Hematopoietic multipotent progenitor cell treated with erythropoietin and hydrocortisone succinate and interleukin-3 and kit ligand, for 15 days (in vitro differentiated cells): Measurements from ENCODE around the gene USP37.

Source experiments
- DNase-seq: peaks from one replicate; pipeline ENCODE4 v3.0.0-alpha.2; 2015; ENCODE audit warnings: low spot score

The USP37 gene

DNA sequence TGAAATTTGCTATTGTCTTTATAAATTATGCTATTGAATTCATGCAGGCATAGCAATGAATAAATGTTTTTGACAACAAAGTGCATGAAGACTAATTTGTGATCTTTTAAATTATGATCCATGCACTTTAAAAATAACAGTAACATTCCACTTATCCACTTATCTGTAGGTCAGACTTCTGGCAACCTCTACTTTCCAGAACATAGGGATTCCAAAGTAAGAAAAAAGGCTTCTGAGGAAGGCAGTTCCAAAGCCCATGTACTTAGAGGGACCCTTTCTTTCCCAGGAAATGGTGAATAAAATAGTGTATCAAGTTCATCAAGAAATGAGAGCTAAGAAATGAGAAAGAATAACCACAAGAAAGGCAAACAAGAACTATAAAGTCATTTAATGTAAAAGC, 90.9 kb downstream of the USP37 start:
- no peak for DNase-seq

DNA sequence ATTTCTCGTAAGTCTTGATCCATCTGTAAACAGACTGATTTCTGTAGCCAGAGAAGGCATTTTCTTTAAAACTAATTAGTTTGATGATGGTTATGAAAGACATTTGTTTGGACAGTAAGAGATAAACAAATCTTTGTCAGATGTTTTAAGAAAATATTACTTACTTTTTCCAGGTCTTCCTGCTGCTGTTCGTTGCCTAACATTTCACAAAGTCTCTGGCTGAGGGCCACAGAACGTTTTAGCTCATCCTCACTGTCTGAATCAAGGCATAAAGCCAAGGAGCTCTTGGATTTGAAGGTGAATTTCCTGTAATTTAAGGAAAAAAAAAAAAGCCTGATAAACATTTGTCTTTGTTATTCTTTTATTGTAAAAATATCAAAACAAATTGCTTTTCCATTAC, 91.5 kb downstream of the USP37 start:
- no peak for DNase-seq

DNA sequence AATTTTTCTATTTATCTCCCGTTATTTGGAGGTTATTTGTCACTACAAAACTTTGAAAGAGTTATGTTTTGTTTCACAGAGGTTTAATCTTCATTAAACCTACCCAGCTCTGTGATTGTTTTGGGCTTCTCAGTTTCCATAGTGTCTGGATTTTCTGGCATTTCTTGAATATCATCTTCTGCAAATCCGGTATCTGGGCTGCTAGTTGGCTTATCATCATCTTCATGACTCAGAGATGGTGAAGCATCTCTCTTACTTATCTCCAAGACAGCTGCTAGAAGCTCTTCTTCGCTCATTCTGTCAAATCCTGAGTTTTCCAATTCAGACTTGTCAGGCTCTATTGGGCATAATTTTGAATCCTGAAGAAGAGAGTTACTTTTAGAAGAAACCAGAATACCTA, 93.6 kb downstream of the USP37 start:
- no peak for DNase-seq

GRCh38 chr2:218472988-218473387, 95.2 kb downstream of the USP37 start:
- no peak for DNase-seq

DNA sequence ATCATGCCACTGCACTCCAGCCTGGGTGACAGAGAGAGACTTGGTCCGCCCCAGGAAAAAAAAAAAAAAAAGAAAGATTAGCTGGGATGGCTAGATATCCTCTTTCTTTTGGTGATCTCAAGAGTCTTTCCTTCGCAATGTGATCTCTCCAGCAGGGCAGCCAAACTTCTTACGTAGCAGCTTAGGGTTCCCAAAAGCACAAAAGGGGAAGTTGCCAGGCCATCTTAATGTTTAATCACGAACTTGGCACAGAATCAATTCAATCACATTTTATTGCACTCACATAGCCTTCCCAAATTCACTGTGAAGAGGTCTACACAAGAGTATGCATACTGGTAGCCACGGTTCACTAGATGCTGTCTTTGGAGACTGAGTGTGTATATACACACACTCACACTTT, 96.2 kb downstream of the USP37 start:
- no peak for DNase-seq

- DNase-seq = no peak
These were observed 97.1 kb downstream of the USP37 start for GRCh38 chr2:218471036-218471435.

DNA sequence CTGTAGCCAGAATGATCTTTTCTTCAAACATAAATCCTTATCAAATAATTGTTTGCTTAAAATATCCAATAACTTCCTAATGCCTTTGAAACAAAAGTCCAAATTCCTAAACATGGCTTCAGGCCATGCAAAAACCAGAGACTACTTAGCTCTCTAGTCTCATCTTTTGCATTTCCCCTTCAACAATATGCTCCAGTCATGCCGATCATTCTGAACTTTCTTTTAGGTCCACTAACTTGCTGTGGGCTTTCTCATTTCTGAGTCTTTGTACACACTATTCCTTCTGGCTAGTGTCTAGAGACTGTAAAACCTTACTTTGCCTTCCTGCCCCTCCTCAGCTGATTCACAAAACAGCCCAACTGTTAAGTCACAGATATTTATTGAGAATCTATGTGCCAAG, 97.7 kb downstream of the USP37 start:
- DNase-seq = no peak

- peak; percentile 73 for DNase-seq
These were observed 102.0 kb downstream of the USP37 start for GRCh38 chr2:218465987-218466633.

DNA sequence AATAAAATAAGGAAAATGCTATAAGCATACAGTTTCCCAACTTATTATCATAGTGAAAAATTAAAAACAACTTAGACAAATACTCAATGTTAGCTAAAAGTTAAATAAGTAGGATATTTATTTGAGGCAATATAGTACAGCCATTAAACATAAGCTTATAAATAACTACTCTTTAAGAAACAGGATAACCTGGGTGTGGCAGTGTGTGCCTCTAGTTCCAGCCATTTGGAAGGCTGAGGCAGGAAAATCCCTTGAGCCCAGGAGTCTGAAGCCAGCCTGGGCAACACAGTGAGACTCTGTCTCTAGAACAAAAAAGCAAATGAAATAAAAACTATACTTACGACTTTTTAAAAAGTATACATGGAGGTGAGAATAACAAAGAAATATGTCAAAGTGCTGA, 109.6 kb downstream of the USP37 start:
- DNase-seq = no peak

DNA sequence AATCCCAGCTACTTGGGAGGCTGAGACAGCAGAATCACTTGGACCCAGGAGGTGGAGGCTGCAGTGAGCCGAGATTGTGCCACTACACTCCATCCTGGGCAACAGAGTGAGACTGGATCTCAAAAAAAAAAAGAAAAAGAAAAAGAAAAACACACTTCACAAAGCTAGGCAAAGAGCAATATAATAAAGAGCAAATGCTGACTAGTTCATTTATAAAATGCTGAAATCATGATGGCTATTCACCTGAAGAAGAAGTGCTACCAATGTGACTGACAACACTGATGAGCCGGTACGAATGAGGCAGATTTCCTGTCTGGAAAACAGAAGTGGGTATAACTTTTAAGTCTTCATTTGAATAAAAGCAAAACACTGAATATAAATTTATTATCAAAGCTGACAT, 111.3 kb downstream of the USP37 start:
- DNase-seq = no peak

DNA sequence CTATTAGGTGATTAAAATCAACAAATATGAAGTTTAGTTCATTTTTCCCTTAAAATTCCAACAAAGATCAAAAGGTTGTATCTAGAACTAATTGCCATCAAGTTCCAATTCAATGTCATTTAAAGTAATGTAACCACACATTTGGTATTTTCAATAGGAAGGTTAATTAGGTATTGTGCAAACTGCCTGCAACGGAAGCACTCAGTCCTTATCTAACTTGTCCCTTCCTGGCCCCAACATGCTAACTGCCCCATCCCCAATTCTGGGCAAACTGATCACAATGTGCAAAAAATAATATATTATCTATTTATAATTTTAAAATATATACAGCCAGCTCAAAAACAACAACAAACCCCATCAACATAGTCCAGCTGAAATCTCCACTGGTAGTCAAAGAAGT, 116.1 kb downstream of the USP37 start:
- DNase-seq = no peak

DNA sequence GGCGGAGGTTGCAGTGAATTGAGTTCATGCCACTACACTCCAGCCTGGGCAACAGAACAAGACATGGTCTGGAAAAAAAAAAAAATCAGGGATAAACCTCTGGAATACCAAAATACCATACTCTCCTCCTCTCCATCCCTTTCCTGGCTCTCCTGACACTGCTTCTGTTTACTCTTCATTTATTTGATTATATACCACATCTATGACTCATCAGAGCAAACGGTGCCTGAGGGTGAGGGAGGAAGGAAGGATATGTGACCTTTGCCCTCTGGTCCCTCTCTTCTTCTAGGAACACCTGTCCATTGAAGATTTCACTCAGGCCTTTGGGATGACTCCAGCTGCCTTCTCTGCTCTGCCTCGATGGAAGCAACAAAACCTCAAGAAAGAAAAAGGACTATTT, 119.2 kb downstream of the USP37 start:
- no peak for DNase-seq

DNA sequence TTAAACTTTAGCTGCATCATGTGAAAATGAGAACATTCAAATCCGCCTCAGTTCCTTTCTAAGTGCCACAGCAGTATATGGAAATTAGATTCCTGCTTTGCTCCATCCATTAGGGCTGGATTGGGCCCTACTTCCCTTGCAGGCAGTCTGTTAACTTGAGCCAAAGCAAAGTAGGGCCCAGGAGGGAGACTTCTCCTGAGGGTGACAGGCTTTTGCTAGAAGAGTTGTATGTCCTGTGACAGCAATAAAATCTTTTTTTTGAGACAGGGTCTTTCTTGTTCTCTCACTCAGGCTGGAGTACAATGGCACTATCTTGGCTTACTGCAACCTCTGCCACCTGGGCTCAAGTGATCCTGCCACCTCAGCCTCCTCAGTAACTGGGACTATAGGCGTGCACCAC, 121.1 kb downstream of the USP37 start:
- no peak for DNase-seq

DNA sequence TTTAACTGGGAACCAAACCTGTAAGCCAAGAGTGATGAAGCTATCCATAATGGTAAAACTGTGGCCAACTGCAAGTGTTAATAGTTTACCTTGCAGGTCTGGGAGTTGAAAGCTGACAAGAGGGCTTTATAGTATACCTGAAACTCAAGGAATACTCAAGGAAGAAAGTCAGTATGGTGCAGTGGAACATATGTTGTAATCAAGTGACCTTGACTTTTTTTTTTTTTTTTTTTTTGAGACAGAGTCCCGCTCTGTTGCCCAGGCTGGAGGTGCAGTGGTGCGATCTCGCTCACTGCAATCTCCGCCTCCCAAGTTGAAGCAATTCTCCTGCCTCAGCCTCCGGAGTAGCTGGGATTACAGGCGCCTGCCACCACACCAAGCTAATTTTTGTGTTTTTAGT, 121.6 kb downstream of the USP37 start:
- no peak for DNase-seq

- no peak for DNase-seq
These were observed 122.5 kb downstream of the USP37 start for GRCh38 chr2:218445602-218446001.

DNA sequence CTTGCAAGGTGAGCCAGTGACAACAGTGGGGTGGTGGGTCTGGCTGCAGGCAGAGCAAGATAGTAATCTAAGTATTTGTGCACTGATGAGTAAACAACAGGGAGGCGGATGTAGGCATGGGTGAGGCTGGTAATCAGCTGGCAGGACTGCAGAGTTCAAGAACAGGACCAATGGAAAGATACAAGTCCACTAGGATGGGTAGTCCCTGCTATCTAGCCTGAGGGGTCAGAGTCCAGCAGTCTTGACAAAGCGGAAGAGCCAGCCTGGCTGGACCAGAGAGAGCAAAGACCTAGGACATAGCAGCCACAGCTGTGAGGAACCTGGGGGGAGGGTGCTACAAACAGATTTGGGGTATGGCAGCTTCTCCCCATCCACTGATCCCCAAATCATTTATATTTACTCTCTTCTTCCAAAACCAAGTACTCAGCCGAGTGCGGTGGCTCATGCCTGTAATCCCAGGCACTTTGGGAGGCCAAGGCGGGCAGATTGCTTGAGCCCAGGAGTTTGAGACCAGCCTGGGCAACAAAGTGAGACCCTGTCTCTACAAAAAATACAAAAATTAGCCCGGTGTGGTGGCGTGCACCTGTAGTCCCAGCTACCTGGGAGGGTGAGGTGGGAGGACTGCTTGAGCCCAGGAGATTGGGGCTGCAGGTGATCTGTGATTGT, 123.3 kb downstream of the USP37 start:
- DNase-seq = no peak

DNA sequence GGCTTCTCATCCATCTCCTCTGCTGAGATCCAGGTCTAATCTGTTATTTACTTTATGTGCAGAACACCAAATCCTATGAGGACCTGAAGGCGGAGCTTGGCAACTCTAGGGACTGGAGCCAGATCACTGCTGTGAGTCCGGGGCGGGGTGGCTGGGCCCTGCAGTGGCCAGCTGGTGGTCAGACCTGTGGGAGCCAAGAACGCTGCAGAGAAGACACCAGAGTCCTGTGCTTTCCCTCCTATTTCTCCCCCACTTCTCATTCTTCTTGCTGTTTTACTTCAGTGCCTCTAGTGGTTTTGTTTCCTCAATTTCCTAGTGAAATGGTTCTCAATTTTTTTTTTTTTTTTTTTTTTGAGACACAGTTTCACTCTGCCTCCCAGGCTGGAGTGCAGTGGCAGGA, 129.6 kb downstream of the USP37 start:
- no peak for DNase-seq

DNA sequence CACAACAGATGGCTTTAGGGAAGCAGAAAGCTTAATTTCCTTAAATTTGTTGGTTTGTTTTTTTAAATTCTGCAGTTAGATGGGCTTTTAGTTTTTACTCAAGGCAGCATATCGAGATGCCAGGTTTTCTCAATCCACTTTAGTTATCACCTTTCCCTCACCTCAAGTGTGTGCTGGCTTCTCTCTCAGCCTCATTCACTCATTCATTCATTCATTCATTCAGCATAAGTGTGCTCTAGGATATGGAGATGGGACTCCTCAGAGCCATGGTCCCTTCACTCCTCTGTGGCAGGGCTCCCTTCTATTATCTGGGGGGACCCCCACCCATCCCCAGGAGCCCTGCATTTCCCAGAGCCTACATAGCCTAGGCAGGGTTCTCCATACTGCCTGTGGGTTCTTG, 130.2 kb downstream of the USP37 start:
- DNase-seq = no peak

GRCh38 chr2:218436992-218437391, 131.2 kb downstream of the USP37 start:
- DNase-seq = no peak

DNA sequence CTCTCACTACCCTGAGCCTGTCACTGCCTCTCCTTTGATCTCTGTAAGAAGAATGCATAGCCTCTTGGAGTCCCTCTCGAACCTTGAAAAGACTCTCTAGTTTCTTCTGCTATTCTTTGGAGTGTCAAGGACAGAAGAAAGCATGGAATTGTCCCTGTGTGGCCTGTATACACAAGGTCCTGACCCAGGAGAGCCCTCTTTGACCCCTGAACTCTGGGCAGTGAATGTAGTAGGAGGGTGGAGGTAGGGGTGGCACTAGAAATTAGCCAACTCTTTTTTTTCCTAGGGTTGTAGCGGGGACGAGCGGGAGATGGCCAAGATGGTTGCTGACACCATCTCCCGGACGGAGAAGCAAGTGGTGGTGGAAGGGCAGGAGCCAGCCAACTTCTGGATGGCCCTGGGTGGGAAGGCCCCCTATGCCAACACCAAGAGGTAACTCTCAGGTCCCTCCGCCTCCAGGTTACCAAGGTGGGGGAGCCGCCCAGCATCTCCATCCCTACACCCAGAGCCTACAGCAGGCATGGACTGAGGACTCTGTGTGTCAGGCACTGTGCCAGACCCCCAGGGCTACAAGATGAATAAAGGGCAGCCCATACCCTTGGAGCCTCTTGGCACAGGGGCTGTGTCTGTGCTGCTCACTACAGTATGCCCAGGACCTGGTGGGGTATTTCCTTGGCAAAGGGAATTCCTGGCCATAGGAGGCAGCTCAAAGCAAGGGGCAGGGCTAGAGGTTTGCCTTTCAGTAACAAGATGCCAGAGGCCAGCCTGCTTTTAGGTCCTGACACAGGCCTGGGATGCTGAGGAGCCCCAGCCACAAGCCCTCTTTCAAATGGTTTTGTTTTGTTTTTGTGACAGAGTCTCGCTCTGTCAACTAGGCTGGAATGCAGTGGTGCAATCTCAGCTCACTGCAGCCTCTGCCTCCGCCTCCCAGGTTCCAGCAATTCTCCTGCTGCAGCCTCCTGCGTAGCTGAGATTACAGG, 132.9 kb downstream of the USP37 start:
- no peak for DNase-seq

DNA sequence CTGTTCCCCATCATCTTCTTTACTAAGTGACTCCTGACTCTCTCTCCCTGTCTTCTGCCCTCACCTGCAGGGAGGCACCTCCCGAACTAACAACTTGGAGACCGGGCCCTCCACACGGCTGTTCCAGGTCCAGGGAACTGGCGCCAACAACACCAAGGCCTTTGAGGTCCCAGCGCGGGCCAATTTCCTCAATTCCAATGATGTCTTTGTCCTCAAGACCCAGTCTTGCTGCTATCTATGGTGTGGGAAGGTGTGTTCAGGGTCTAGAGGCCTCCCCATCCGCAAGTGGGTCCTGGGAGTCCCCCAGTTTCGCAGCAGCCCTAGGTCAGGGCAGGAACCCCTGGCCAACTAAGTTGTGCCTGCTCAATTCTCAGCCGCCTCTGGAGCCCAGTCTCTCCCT, 133.7 kb downstream of the USP37 start:
- DNase-seq = no peak

DNA sequence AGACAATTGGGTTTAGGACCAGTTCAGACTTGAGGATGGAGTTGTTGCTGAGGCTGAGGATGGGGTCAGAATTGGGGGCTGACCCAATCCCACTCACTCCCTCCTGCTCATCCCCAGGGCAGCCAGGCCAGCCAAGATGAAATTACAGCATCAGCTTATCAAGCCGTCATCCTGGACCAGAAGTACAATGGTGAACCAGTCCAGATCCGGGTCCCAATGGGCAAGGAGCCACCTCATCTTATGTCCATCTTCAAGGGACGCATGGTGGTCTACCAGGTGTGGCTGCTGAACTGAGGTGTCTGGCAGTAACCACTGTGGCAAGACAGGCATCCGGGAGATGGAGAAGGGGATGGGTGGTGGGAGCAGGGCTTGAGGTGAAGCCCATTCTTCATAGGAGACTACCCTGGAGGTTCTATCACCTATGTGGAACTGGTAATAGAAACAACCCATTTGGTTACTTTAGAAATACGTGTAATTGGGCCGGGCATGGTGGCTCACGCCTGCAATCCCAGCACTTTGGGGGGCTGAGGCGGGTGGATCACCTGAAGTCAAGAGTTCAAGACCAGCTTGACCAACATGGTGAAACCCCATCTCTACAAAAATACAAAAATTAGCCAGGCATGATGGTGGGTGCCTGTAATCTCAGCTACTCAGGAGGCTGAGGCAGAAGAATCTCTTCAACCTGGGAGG, 135.3 kb downstream of the USP37 start:
- DNase-seq = no peak
